Measurements from ENCODE around the gene HOXD3. TPM values are rescaled to one million over a fixed set of nuclear protein-coding genes. Genes with fewer than 3 reads are reported as not detected.

Gene HOXD3
- total RNA-seq, 2 experiments from 2014 or later = not detected

DNA sequence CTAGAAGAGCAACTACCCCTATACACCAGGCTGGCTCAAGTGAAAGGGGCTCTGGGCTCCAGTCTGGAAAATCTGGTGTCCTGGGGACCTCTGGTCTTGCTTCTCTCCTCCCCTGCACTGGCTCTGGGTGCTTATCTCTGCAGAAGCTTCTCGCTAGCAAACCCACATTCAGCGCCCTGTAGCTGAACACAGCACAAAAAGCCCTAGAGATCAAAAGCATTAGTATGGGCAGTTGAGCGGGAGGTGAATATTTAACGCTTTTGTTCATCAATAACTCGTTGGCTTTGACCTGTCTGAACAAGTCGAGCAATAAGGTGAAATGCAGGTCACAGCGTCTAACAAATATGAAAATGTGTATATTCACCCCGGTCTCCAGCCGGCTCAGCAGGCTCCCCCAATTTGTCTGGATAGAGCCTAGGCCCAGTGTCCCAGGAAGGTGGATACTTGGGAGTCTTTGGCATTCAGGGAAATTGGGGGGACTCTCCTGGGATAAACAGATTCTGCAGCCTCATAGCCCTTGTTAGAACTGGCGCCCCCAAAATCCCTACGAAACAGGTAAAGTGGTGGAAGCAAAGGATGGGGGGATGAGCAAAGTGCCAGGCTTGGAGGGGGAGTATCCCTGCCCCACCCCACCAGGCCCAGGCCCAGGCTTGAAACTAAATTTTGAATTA, 8.2 kb upstream of the HOXD3 start:
- Mint-ChIP-seq H3K4me1 (ENCODE audit: low read depth) (peaks cover 7% of the 10 kb centered on the region), H3K27me3 (peaks cover 83% of the 10 kb centered on the region), H3K4me3 (no peak overlapping the region), H3K36me3 (no peaks in the 10 kb centered on the region), H3K27ac (no peak overlapping the region), H3K9me3 (no peaks in the 10 kb centered on the region)
- POLR2A ChIA-PET = no interaction called here
- intact Hi-C loops (cut with micrococcal nuclease) = no loop called here
- CTCF ChIA-PET = no interaction called here
- DNase-seq = no peak

DNA sequence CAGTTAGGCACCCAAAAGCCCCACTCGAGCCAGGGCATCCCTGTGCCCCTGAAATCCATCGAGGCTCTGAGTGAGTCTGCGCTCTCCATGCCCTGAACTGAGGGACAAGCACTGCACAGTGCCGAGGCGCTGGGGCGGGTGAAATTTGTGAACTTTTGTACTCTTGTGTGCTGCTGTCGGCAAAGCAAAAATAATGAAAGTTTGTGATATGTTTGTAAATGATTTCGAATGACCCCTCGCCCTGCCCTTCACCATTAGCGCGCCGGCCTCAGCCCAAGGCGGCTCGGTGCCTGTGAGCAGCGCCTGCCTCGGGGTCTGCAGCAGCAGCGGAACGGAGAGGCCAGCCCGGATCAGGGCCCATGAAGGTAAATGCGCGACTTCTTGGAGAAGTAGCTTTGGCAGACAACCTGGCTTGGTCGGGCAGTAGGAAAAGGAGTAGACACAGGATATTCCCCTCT, 7.6 kb upstream of the HOXD3 start:
- Mint-ChIP-seq H3K27ac (no peak overlapping the region), H3K4me1 (ENCODE audit: low read depth) (peaks cover 7% of the 10 kb centered on the region), H3K27me3 (peaks cover 83% of the 10 kb centered on the region), H3K36me3 (no peaks in the 10 kb centered on the region), H3K4me3 (no peak overlapping the region), H3K9me3 (no peaks in the 10 kb centered on the region)
- POLR2A ChIA-PET = no interaction called here
- intact Hi-C loops (cut with micrococcal nuclease) = no loop called here
- CTCF ChIA-PET = no interaction called here
- no peak for DNase-seq

DNA sequence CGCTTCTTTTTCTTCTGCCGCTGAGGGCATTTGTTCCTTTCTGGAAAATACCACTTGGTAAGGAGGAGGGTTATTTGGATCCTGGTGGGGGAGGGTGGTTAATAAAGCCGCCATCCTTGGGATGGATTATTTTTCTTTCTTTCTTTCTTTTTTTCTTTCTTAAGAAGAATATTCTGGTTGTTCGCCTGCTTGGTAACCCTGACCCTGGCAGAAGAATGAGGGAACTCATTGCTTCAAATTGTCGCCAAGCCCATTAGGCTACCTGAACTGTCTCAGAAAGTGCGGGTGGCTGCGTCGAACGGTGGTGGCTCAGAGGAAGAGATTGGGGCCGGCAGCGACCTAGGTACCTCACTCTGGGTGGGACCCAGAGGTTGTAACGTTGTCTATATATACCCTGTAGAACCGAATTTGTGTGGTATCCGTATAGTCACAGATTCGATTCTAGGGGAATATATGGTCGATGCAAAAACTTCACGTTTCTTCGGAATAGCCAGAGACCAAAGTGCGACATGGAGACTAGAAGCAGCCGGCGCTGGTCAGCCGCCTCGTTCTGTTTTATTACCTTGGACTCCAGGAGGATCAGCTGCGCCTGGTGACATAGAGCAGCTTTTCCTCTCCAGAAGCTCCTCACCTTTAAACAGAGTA, 7.0 kb upstream of the HOXD3 start:
- DNase-seq = no peak
- intact Hi-C loops (cut with micrococcal nuclease) = no loop called here
- Mint-ChIP-seq H3K4me1 (ENCODE audit: low read depth) (peaks cover 7% of the 10 kb centered on the region), H3K4me3 (no peak overlapping the region), H3K27ac (no peak overlapping the region), H3K36me3 (no peaks in the 10 kb centered on the region), H3K27me3 (peaks cover 81% of the 10 kb centered on the region), H3K9me3 (no peaks in the 10 kb centered on the region)
- POLR2A ChIA-PET = no interaction called here
- CTCF ChIA-PET = interaction anchor here (1.3 kb wide), 1 partner anchor 305 kb away, joined by 6 read pairs; no protein-coding TSS in a partner anchor

DNA sequence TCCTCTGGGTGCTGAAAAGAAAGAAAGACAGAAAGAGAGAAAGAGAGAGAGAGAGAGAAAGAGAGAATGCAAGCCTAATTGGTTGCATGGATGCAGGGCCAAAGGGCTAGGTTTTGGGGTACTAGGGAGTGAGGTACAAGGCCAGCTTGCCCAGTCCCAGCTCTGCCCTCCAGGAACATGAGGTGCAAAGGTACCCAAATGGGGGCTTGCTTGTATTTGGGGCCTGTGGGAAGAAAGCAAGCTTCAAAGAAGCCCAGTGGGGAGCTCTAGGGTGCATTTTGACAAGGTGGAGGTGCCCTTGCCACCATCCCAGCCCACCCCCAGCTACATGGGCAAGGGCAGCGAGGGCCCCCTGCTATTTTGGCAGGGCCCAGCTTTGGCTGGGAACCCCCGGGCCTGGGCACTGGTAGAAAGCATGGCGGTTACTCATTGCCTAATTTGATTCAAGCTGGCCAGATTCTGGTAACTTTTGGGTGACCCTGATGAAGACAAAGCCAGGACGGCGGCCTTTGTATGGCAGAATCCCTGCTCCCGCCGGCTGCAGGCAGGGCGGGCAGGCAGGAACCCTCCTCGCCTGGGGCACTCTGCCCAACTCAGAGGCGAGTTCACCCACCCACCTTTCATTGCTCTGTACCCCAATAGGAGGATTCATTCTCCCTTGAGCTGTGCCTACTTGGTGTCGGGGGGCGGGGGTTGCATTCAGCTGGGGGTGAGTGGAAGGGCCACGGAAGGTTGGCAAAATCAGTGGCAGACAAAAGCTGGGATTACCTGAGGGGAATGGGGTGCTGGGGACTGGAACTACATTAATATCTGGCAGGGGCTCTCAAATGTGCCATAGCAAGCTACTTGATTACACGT, 6.3 kb upstream of the HOXD3 start:
- ChIA-PET POLR2A (no interaction called here), CTCF (interaction anchor here (0.6 to 1.3 kb wide), 4 partner anchors 24 to 304 kb away, joined by 3 to 6 read pairs (median 3); no protein-coding TSS in a partner anchor)
- intact Hi-C loops (cut with micrococcal nuclease) = no loop called here
- H3K4me1 Mint-ChIP-seq (ENCODE audit: low read depth) = peaks cover 7% of the 10 kb centered on the region
- H3K27ac Mint-ChIP-seq = no peak overlapping the region
- no peaks in the 10 kb centered on the region for H3K36me3 Mint-ChIP-seq
- H3K27me3 Mint-ChIP-seq = peaks cover 82% of the 10 kb centered on the region
- no peak overlapping the region for H3K4me3 Mint-ChIP-seq
- DNase-seq = no peak
- no peaks in the 10 kb centered on the region for H3K9me3 Mint-ChIP-seq

DNA sequence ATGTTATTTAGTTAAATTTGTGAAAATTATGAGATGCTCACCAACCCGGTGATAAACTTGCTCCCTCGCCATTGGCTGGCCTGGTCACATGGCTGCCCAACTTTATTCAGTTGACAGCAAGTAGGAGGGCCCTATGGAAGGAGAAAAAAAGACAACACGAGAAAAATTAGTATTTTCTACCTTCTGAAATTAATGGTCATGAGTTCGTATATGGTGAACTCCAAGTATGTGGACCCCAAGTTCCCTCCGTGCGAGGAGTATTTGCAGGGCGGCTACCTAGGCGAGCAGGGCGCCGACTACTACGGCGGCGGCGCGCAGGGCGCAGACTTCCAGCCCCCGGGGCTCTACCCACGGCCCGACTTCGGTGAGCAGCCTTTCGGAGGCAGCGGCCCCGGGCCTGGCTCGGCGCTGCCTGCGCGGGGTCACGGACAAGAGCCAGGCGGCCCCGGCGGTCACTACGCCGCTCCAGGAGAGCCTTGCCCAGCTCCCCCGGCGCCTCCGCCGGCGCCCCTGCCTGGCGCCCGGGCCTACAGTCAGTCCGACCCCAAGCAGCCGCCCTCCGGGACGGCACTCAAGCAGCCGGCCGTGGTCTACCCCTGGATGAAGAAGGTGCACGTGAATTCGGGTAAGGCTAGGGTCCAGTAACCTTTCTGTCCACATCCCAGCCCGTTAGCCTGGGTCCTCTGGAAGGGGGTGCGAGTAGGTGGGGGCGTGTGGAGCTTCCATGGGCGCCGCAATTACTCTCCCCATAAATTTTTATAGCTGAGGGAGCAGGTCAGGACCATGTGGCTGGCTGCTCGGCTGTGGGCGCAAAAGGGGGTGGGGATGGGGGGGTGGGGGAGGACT, 5.4 kb upstream of the HOXD3 start, which contains the start of gene HOXD4:
Gene HOXD4 (plus strand): TSS at position 109 of the 846 bp plus-strand sequence. CDS start 84 bp downstream, at position 193.
- H3K36me3 Mint-ChIP-seq = no peaks in the 10 kb centered on the region
- ChIA-PET POLR2A (no interaction called here), CTCF (interaction anchor here (0.7 kb wide), 2 partner anchors 25 to 54 kb away, joined by 3 read pairs; no protein-coding TSS in a partner anchor)
- H3K27ac Mint-ChIP-seq = no peak within 1 kb of the TSS
- DNase-seq = no peak
- no peak within 1 kb of the TSS for H3K4me3 Mint-ChIP-seq
- H3K9me3 Mint-ChIP-seq = no peaks in the 10 kb centered on the region
- H3K27me3 Mint-ChIP-seq = peaks cover 76% of the 10 kb centered on the region
- intact Hi-C loops (cut with micrococcal nuclease) = no loop called here
- H3K4me1 Mint-ChIP-seq (ENCODE audit: low read depth) = peaks cover 8% of the 10 kb centered on the region

DNA sequence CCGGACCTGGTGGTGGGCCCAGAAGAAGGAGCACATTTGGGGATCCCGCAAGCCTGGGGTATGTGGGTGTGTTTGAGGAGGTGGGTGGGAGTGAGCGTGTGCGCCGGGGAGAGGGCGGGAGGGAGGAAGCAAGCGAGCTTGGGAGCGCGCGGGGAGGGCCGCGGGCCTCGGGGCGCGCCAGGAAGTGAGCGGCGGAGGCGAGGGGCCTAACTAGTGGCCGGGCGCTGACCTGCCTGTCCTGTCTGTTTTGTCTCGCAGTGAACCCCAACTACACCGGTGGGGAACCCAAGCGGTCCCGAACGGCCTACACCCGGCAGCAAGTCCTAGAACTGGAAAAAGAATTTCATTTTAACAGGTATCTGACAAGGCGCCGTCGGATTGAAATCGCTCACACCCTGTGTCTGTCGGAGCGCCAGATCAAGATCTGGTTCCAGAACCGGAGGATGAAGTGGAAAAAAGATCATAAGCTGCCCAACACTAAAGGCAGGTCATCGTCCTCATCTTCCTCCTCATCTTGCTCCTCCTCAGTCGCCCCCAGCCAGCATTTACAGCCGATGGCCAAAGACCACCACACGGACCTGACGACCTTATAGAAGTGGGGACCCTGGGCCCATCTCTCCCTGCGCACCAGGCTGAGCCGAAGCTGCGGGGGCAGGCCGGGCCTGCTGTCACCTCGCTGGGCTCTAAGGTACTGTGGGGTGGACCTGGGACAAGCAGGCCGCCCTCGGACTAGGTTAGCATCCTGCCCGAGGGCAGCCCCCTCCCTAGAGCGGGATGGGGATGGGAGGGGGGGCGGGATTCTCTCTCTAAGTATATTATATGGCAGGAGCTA, 4.5 kb upstream of the HOXD3 start:
- no peak overlapping the region for H3K27ac Mint-ChIP-seq
- H3K36me3 Mint-ChIP-seq = peaks cover 2% of the 10 kb centered on the region
- CTCF ChIA-PET = interaction anchor here (1.4 kb wide), 1 partner anchor 9 kb away, joined by 3 read pairs; no protein-coding TSS in a partner anchor
- no peak for DNase-seq
- intact Hi-C loops (cut with micrococcal nuclease) = no loop called here
- POLR2A ChIA-PET = no interaction called here
- H3K4me1 Mint-ChIP-seq (ENCODE audit: low read depth) = peaks cover 13% of the 10 kb centered on the region
- H3K27me3 Mint-ChIP-seq = peaks cover 73% of the 10 kb centered on the region
- H3K9me3 Mint-ChIP-seq = no peaks in the 10 kb centered on the region
- H3K4me3 Mint-ChIP-seq = no peak overlapping the region

DNA sequence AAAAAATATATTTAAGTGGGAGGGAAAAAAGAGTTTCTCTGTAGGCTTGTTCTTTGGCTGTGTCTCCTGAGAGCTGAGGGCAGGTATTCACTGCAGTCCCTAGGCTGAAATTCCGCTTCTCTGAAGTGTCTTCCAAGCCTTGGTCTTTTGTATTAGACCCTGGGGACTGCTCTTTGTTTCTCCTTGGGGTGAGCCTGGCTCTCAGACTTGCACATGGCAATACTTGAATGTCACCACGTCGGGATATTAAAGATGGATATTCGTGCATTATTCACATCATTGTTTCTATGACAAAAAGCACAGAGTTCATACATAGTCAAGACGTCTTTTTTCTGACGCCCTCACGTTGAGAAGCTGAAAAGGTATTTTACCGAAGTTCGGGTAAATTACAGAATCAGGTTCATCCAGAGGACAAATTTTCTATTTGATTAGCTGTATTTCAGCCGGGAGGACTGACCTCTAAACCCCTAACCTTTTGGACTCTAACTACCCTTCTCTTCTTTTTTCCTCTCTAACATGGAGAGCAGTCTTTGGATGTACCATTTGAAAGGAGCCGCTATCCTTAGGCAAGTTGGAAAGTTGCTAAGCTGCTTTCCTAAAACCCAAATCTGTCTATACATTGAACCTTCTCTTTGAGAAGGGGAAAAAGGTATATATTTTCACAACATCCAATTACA, 2.4 kb upstream of the HOXD3 start:
- DNase-seq = no peak
- intact Hi-C loops (cut with micrococcal nuclease) = no loop called here
- Mint-ChIP-seq H3K27ac (no peak overlapping the region), H3K27me3 (peaks cover 66% of the 10 kb centered on the region), H3K4me1 (ENCODE audit: low read depth) (peaks cover 15% of the 10 kb centered on the region), H3K4me3 (no peak overlapping the region), H3K9me3 (no peaks in the 10 kb centered on the region), H3K36me3 (peaks cover 4% of the 10 kb centered on the region)
- ChIA-PET POLR2A (no interaction called here), CTCF (interaction anchor here (0.9 to 1.8 kb wide), 6 partner anchors 11 to 400 kb away, joined by 3 to 5 read pairs (median 4); no protein-coding TSS in a partner anchor)

DNA sequence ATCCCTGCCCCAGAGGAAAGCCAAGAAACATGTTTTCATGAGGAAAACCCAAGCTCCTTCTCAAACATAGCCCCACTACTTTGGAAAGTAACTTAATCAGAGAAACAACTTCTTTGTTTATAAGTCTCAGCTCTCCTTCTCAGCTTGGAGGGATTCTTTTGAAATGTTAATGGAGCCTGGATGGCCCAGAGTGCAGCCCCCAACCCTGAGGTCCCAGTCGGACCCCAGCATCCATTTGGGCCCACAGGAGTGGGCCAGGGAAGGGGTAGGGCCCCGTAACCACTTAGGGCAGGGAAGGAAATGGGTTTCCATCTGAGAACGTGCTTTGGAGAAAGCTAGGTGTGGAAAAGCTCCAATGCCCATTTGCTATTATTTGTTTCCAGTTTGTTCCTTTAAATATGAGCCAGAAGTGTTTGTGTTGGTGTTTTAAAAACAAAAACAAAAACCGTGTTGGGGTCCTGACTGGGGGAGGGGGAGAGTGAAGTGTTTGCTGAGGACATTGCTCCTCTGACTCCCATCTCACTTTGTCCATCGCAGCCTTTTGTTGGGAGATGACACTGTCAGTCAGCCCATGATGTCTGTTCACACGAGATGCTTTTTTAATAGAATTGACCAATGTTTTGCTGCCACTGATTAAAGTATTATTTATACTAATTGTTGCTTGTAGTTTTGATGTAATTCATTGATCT, 1.6 kb upstream of the HOXD3 start:
- no peak for DNase-seq
- Mint-ChIP-seq H3K9me3 (no peaks in the 10 kb centered on the region), H3K27ac (no peak overlapping the region), H3K27me3 (peaks cover 64% of the 10 kb centered on the region), H3K4me3 (no peak overlapping the region), H3K4me1 (ENCODE audit: low read depth) (peaks cover 15% of the 10 kb centered on the region), H3K36me3 (peaks cover 4% of the 10 kb centered on the region)
- intact Hi-C loops (cut with micrococcal nuclease) = no loop called here
- ChIA-PET CTCF (interaction anchor here (1.4 kb wide), 2 partner anchors 15 to 300 kb away, joined by 4 read pairs; no protein-coding TSS in a partner anchor), POLR2A (no interaction called here)

DNA sequence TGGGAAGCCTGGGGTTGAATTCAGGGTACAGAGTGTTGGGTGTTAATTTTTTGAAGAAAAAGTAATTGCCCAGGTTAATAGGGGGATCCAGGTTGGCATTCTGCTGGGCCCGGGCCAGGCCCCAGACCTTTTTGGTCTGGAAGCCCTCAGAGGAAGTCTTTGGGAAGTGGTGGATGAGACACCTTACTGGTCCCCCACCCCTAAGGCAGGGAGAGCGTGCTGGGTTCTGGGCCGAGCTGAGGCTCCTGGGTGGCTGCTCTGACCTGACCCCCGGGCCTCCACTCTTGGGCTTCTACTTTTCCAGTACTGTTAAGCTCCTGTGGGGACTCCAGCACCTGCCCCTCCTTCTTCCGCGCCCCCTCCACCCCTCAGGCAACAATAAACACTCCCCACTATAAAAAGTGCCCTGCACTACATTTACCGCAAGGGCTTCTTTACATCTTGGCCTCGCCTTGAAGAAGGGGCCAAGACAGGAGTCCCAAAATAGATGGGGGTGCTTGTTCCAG, 753 bp upstream of the HOXD3 start:
- Mint-ChIP-seq H3K36me3 (peaks cover 4% of the 10 kb centered on the region), H3K9me3 (no peaks in the 10 kb centered on the region), H3K27ac (no peak overlapping the region), H3K4me3 (no peak overlapping the region), H3K4me1 (ENCODE audit: low read depth) (peaks cover 14% of the 10 kb centered on the region), H3K27me3 (peaks cover 63% of the 10 kb centered on the region)
- intact Hi-C loops (cut with micrococcal nuclease) = no loop called here
- no peak for DNase-seq
- ChIA-PET CTCF (no interaction called here), POLR2A (no interaction called here)

DNA sequence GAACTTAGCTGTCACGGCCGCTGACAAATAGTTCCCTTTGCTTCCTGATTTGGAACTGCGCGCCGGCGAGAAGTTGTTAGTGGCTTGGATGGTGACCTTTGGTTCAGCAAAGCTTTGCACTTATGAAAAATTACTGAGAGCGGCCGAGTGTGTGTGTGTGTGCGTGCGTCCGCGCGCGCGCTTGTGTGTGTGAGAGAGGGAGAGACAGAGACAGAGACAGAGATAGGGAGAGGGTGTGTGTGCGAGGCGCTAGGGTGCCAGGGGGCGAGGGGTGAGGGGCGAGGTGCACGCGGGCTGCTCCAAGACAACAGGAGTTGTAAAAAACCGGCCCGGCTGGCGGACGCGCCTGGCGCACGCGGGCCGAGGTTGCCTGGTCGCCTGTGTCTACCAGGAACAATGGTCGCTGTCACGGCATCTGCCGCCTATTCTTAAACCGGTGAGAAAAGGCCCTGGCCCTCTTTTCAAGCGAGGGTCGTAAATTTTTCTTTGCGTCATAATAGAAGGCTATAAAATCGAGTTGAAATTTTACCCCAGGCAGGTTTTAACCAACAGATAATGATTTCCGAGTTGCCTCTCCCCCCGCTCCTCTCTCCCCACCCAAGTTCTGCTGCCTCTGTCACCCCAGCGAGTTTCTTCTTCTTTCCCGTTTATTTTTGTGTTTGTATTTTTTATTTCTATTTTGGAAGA, 535 bp downstream of the HOXD3 start:
- Mint-ChIP-seq H3K9me3 (no peaks in the 10 kb centered on the region), H3K27ac (peak overlapping the region; percentile 38), H3K4me3 (peak overlapping the region; percentile 10), H3K27me3 (peaks cover 66% of the 10 kb centered on the region), H3K4me1 (ENCODE audit: low read depth) (peaks cover 12% of the 10 kb centered on the region), H3K36me3 (peaks cover 4% of the 10 kb centered on the region)
- DNase-seq = no peak
- intact Hi-C loops (cut with micrococcal nuclease) = no loop called here
- CTCF ChIA-PET = no interaction called here
- POLR2A ChIA-PET = no interaction called here
